Ovary (tissue), 9 donors: Measurements from ENCODE around the gene UPP2. TPM values are rescaled to one million over a fixed set of nuclear protein-coding genes. Genes with fewer than 3 reads are reported as not detected.

Experiments used
- DNase-seq, 5 donors: peaks; one replicate each; pipeline ENCODE4 v3.0.0-alpha.2; 2019 to 2020
- H3K27ac ChIP-seq, 2 donors: fragments of 200-600 bp; one replicate each; pipeline versions ENCODE4 v1.5.1 to v1.8.0; 2019 to 2022
- H3K27me3 ChIP-seq: fragments of 200-600 bp; one replicate; pipeline ENCODE4 v1.8.0; 2022
- H3K36me3 ChIP-seq: fragments of 200-600 bp; sonication (generic); one replicate; pipeline ENCODE4 v1.5.1; 2019
- H3K4me1 ChIP-seq: one replicate; pipeline ENCODE4 v1.8.1; 2013; ENCODE audit warnings: mild to moderate bottlenecking, moderate library complexity; ENCODE audit not compliant: insufficient read depth
- H3K4me3 ChIP-seq: fragments of 200-600 bp; sonication (generic); one replicate; pipeline ENCODE4 v1.5.1; 2017
- H3K9me3 ChIP-seq, 2 donors: fragments of 200-600 bp in 1 of 2; sonication (generic) in 1 of 2; one replicate each; pipeline versions ENCODE4 v1.5.1 to v1.8.1; 2013 to 2019; ENCODE audit warnings: mild to moderate bottlenecking in 1 of 2, moderate library complexity in 1 of 2
- EP300 ChIP-seq: sonication (generic); formaldehyde crosslinking; IDR thresholded peaks from one replicate; pipeline ENCODE4 v1.6.1; 2017; ENCODE audit warnings: antibody characterized with exemption
- POLR2A ChIP-seq: fragments of 450-650 bp; IDR thresholded peaks from one replicate; pipeline ENCODE4 v1.6.1; 2017; ENCODE audit warnings: antibody characterized with exemption, mild to moderate bottlenecking, moderate library complexity
- WGBS, 3 donors: extraction: QIAGEN DNeasy Blood & Tissue Kit in 1 of 3; methylation state at CpG; one replicate each; pipeline versions ENCODE4 v1.1.5 to v1.1.7; 2013 to 2017; 5-methylcytosine and 5-hydroxymethylcytosine counted together
- intact Hi-C, 4 donors: fragments of 100-400 bp; cut with DNase I; formaldehyde crosslinking; loops; one replicate each; pipeline versions ENCODE4 v1.11.0 to v1.15.1; 2022 to 2023
- polyA plus RNA-seq, 2 donors: library from polyadenylated mRNA; stranded (reverse); fragments of 200-250 nt in 1 of 2; fragments of 350-450 nt in 1 of 2; fragmentation: Illumina TruSeq in 1 of 2; extraction: RNeasy Lipid Tissue Mini Kit (QIAGEN cat#74804) in 1 of 2; gene quantifications; one replicate each; pipeline ENCODE4 v1.2.3, GENCODE V29; 2013 to 2014
- total RNA-seq, 7 donors: library from RNA; depleted of rRNA in 2 of 7; stranded (reverse); fragments of >200 nt in 2 of 7; fragmentation: NEBNext Ultra II Directional in 3 of 7; extraction: Animal tissue kit (Norgen Biotek cat#: 25700) in 3 of 7; gene quantifications; one replicate each; pipeline versions ENCODE4 v1.1.0 to v1.2.4, GENCODE V29; 2016 to 2023
- TF ChIP-seq, protein P1 (sequence below), 3 donors: fragments of 450-650 bp in 2 of 3; fragments of 200-600 bp in 1 of 3; IDR thresholded peaks; one replicate each; pipeline versions ENCODE4 v1.5.1 to v1.8.0; 2016 to 2022; ENCODE audit warnings: antibody characterized with exemption in 3 of 3, mild to moderate bottlenecking in 1 of 3
- donor health status: DM: no; HTN: no; CAD: no; lungs with moderate emphysema.
- donor health status: DM: no; HTN: no; CAD: no.
- donor health status: Bipolar disorder and iron deficiency.
- donor health status: DM: yes; HTN: yes; CAD: no.
- donor health status: DM: no; HTN: no; CAD: no.
- donor health status: DM: yes; HTN: yes; CAD: no.

Gene UPP2
- total and polyA plus RNA-seq, 9 donors = 0.08 to 0.28 (median 0.16) TPM; not detected in 3

DNA sequence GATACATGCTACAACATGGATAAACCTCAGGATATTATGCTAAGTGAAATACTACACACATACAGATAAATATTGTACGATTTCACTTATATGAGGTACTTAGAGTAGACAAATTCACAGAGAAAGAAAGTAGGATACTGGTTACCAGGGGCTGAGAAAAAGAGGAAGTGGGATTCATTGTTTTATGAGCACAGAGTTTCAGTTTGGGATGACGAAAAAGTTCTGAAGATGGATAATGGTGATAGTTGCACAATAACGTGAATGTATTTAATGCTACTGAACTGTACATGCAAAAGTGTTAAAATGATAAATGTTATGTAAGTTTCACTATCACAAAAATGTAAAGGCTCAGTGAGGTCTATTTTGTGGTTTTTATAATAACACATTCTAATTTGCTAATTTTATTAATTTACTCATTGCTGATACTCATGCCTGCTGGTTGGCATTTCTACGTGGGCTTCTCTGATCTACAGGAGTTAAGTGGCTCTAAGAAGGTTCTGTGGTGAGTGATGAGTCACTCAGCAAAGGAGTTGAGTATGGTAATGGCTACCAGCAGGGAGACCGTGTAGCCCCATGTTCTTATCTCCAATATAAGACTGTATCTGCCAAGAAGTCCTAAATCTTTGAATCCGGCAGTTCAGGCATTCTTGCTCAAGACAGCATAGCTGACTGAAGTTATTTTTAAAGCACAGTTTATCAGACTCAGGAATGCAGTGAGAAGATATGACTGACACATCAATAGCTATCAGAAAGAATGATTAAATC lies 41.1 kb downstream of the UPP2 start:
- H3K27ac ChIP-seq = no peak overlapping the region
- no peaks in the 10 kb centered on the region for H3K27me3 ChIP-seq
- DNase-seq = no peak
- H3K9me3 ChIP-seq = no peaks in the 10 kb centered on the region
- TF ChIP-seq, protein P1, sequence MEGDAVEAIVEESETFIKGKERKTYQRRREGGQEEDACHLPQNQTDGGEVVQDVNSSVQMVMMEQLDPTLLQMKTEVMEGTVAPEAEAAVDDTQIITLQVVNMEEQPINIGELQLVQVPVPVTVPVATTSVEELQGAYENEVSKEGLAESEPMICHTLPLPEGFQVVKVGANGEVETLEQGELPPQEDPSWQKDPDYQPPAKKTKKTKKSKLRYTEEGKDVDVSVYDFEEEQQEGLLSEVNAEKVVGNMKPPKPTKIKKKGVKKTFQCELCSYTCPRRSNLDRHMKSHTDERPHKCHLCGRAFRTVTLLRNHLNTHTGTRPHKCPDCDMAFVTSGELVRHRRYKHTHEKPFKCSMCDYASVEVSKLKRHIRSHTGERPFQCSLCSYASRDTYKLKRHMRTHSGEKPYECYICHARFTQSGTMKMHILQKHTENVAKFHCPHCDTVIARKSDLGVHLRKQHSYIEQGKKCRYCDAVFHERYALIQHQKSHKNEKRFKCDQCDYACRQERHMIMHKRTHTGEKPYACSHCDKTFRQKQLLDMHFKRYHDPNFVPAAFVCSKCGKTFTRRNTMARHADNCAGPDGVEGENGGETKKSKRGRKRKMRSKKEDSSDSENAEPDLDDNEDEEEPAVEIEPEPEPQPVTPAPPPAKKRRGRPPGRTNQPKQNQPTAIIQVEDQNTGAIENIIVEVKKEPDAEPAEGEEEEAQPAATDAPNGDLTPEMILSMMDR (IDR thresholded peaks at IDR 0.05) = no peak
- TF ChIP-seq EP300 = no peak
- TF ChIP-seq POLR2A = no peak
- no peaks in the 10 kb centered on the region for H3K36me3 ChIP-seq
- H3K4me1 ChIP-seq = no peaks in the 10 kb centered on the region
- H3K4me3 ChIP-seq = no peak overlapping the region
- 64 to 70% (median 69%) methylated on average over 6 of the region's 6 CpGs for WGBS, 3 donors
- intact Hi-C loops = no loop called here

DNA sequence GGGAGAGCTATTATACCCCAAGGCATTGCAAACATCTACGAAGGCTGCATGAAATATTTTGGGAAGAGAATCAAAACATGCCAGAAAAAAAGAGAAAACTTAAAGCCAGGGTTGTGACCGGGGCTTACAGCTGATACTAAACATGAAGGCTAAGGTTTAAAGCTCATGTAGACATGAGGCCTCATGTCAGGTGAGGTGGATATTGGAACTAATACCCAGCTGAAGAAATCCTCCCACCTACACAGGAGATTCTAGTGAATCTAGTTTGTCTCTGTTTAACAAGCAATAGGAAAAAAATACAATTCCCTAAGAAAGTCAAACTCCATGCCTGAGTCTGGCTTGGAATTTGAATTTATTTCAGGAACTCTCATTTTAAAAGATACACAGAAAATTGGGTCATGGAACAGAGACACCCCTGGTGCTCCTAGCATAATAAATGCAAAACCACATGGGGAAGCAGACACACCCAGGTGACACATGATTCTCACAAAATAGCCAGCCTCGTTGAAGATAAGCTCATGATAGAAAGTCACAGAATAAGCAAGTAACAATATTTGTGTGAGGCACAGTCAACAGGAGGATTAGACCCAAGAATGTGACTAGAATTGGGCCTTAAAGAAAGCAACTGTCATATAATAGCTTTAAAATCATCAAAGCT lies 42.2 kb downstream of the UPP2 start:
- Histone ChIP-seq H3K36me3 (no peaks in the 10 kb centered on the region), H3K27ac (no peak overlapping the region), H3K4me3 (no peak overlapping the region), H3K27me3 (no peaks in the 10 kb centered on the region), H3K9me3 (no peaks in the 10 kb centered on the region), H3K4me1 (no peaks in the 10 kb centered on the region)
- intact Hi-C loops = no loop called here
- WGBS, 3 donors = 35 to 47% (median 38%) methylated on average over 3 of the region's 3 CpGs
- DNase-seq = no peak
- TF ChIP-seq, protein P1 (IDR thresholded peaks at IDR 0.05) = no peak
- TF ChIP-seq EP300 (no peak), POLR2A (no peak)

GRCh38 chr2:158144914-158145625 lies 43.4 kb downstream of the UPP2 start:
- no peak overlapping the region for H3K27ac ChIP-seq
- intact Hi-C loops = no loop called here
- no peaks in the 10 kb centered on the region for H3K27me3 ChIP-seq
- DNase-seq = no peak
- 95 to 96% (median 96%) methylated on average over 13 of the region's 13 CpGs for WGBS, 3 donors
- no peaks in the 10 kb centered on the region for H3K4me1 ChIP-seq
- no peaks in the 10 kb centered on the region for H3K36me3 ChIP-seq
- H3K4me3 ChIP-seq = no peak overlapping the region
- TF ChIP-seq, protein P1 (IDR thresholded peaks at IDR 0.05) = no peak
- TF ChIP-seq EP300 (no peak), POLR2A (no peak)
- no peaks in the 10 kb centered on the region for H3K9me3 ChIP-seq

DNA sequence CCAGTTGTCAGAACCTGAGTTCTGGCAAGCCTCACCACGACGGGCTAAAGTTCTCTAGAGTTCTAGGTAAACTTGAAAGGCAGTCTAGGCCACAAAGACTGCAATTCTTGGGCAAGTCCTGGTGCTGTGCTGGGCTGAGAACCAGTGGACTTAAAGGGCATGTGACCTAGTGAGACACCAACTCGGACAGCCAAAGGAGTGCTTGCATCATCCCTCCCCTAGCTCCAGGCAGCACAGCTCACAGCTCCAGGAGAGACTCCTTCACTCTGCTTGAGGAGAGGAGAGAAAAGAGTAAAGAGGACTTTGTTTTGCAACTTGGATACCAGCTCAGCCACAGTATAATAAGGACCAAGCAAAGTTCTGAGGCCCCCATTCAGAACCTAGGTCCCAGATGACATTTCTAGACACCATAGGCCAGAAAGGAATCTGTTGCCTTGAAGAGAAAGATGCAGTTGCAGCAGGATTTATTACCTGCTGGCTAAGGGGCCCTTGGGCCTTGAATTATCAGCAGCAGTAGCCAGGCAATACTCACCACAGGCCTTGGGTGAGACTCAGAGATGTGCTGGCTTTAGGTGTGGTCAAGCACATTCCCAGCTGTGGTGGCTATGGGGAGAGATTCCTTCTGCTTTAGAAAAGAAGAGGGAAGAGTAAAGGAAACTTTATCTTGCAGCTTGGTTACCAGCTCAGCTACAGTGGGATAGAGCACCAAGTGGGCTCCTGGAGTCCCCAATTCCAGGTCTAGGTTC lies 51.8 kb downstream of the UPP2 start:
- Histone ChIP-seq H3K9me3 (no peaks in the 10 kb centered on the region), H3K27ac (no peak overlapping the region), H3K27me3 (no peaks in the 10 kb centered on the region), H3K4me1 (no peaks in the 10 kb centered on the region), H3K36me3 (no peaks in the 10 kb centered on the region), H3K4me3 (no peak overlapping the region)
- WGBS, 3 donors = 81 to 92% (median 86%) methylated on average over 3 of the region's 3 CpGs
- intact Hi-C loops = no loop called here
- TF ChIP-seq EP300 (no peak), POLR2A (no peak)
- TF ChIP-seq, protein P1 (IDR thresholded peaks at IDR 0.05) = no peak
- no peak for DNase-seq
